ENCODE data around the gene LRRTM4.
"Not testable (repeated sequence)": the region's sequence is repeated elsewhere in the genome, so short reads cannot be mapped to it uniquely, and the experiment has no call there.

Gene LRRTM4

GRCh38 chr2:76697998-76698713 lies 824.0 kb downstream of the LRRTM4 start:
- ATAC-seq (replicated peaks; ENCODE audit: extremely low read depth, poor library complexity, severe bottlenecking); H3K4me1 Mint-ChIP-seq; H3K4me3 Mint-ChIP-seq; DNase-seq (ENCODE audit: low spot score in 2 of 2); H3K27ac Mint-ChIP-seq (ENCODE audit: low read depth); H3K36me3 Mint-ChIP-seq (ENCODE audit: insufficient read depth); H3K27me3 Mint-ChIP-seq: not testable (repeated sequence)
- H3K9me3 Mint-ChIP-seq: peaks cover 13% of the 10 kb centered on the region
